B cell (primary cell): Measurements from ENCODE around the gene MEG3. TPM values are rescaled to one million over a fixed set of nuclear protein-coding genes. Genes with fewer than 3 reads are reported as not detected.

Experiments
- ATAC-seq: fragments of 200-7000 bp; cut with Tn5 transposase; one replicate; pipeline ENCODE4 v1.10.0; 2021; ENCODE audit warnings: low read depth, mild to moderate bottlenecking, moderate number of reproducible peaks, moderate library complexity
- CTCF ChIA-PET: fragments of 350-600 bp; sonication (Branson Sonifier 250); formaldehyde crosslinking; loops from one replicate; lab custom pipeline; 2021; ENCODE audit warnings: antibody characterized with exemption, inconsistent platforms; lab: Charles Lee
- POLR2A ChIA-PET: fragments of 350-600 bp; sonication (Branson Sonifier 250); formaldehyde crosslinking; loops from one replicate; lab custom pipeline; 2021; ENCODE audit warnings: antibody characterized with exemption; lab: Charles Lee
- DNase-seq: peaks from one replicate; pipeline ENCODE4 v3.0.0; 2013
- H2AFZ ChIP-seq: 2 replicates; pipeline ENCODE4 v1.6.1; 2012; ENCODE audit warnings: mild to moderate bottlenecking, low read depth, low read length; ENCODE audit not compliant: insufficient read depth, poor library complexity, severe bottlenecking
- H3K27ac ChIP-seq, 2 donors: 1 replicate in 1 of 2; 2 replicates in 1 of 2; pipeline ENCODE4 v1.5.1; 2012 to 2013; ENCODE audit warnings: low read length in 2 of 2, mild to moderate bottlenecking in 2 of 2, moderate library complexity in 1 of 2
- H3K27me3 ChIP-seq, 4 experiments: fragments of 200-600 bp in 1 of 4; sonication (generic) in 1 of 4; replicated peaks in 1 of 4; 1 replicate in 2 of 4; 2 replicates in 2 of 4; pipeline versions ENCODE4 v1.6.1 to v1.7.0; 2013 to 2016; ENCODE audit warnings: low read length in 3 of 4, mild to moderate bottlenecking in 2 of 4, mixed read lengths in 1 of 4, moderate library complexity in 1 of 4; ENCODE audit not compliant: insufficient read depth in 4 of 4, control insufficient read depth in 3 of 4; ENCODE audit errors: control extremely low read depth in 1 of 4
- H3K36me3 ChIP-seq, 2 experiments: replicated peaks in 1 of 2; 1 replicate in 1 of 2; 2 replicates in 1 of 2; pipeline versions ENCODE4 v1.6.1 to v1.7.1; 2013; ENCODE audit warnings: low read length in 1 of 2; ENCODE audit not compliant: insufficient read depth in 2 of 2, control insufficient read depth in 1 of 2; ENCODE audit errors: control extremely low read depth in 1 of 2, extremely low read depth in 1 of 2
- H3K4me1 ChIP-seq, 2 donors: fragments of 200-600 bp in 1 of 2; sonication (generic) in 1 of 2; 1 replicate in 1 of 2; 2 replicates in 1 of 2; pipeline versions ENCODE4 v1.5.1 to v1.6.1; 2013 to 2017; ENCODE audit warnings: low read length in 2 of 2; ENCODE audit not compliant: control insufficient read depth in 2 of 2, insufficient read depth in 2 of 2
- H3K4me2 ChIP-seq: replicated peaks from 2 replicates; pipeline ENCODE3; 2012; ENCODE audit warnings: mild to moderate bottlenecking, low read depth, low read length; ENCODE audit not compliant: poor library complexity, severe bottlenecking
- H3K4me3 ChIP-seq, 5 experiments: fragments of 200-600 bp in 1 of 5; sonication (generic) in 1 of 5; 1 replicate in 3 of 5; 2 replicates in 2 of 5; pipeline versions ENCODE4 v1.5.1 to v1.7.0; 2011 to 2016; ENCODE audit warnings: low read length in 4 of 5, mild to moderate bottlenecking in 4 of 5, low read depth in 2 of 5, control low read depth in 1 of 5, moderate library complexity in 1 of 5; ENCODE audit not compliant: insufficient read depth in 1 of 5; ENCODE audit errors: control extremely low read depth in 1 of 5, extremely low read depth in 1 of 5
- H3K79me2 ChIP-seq: fragments of 200-600 bp; sonication (generic); one replicate; pipeline ENCODE4 v1.6.0; 2016; ENCODE audit warnings: low read length; ENCODE audit not compliant: control insufficient read depth, insufficient read depth
- H3K9ac ChIP-seq: fragments of 200-600 bp; sonication (generic); 2 replicates; pipeline ENCODE4 v1.6.1; 2017; ENCODE audit warnings: mild to moderate bottlenecking, low read length, moderate library complexity
- H3K9me3 ChIP-seq, 3 donors: one replicate each; pipeline versions ENCODE4 v1.6.1 to v1.7.1; 2013; ENCODE audit warnings: low read length in 2 of 3; ENCODE audit not compliant: control insufficient read depth in 2 of 3, insufficient read depth in 1 of 3; ENCODE audit errors: control extremely low read depth in 1 of 3
- H4K20me1 ChIP-seq: 2 replicates; pipeline ENCODE4 v1.6.0; 2012; ENCODE audit warnings: mild to moderate bottlenecking, low read length; ENCODE audit not compliant: insufficient read depth, control insufficient read depth, poor library complexity, severe bottlenecking
- H3K27ac Mint-ChIP-seq: one replicate; pipeline ENCODE4 v1.8.0; 2021; ENCODE audit warnings: mixed read lengths
- H3K27me3 Mint-ChIP-seq: one replicate; pipeline ENCODE4 v1.8.0; 2021; ENCODE audit warnings: mixed read lengths
- H3K4me1 Mint-ChIP-seq: one replicate; pipeline ENCODE4 v1.8.0; 2021; ENCODE audit warnings: mixed read lengths
- H3K4me3 Mint-ChIP-seq: one replicate; pipeline ENCODE4 v1.8.0; 2021; ENCODE audit warnings: mixed read lengths
- H3K9me3 Mint-ChIP-seq: one replicate; pipeline ENCODE4 v1.8.0; 2022; ENCODE audit warnings: mixed read lengths; ENCODE audit not compliant: insufficient read depth
- EZH2 ChIP-seq: IDR thresholded peaks from 2 replicates; pipeline ENCODE4 v1.6.1; 2012; ENCODE audit warnings: borderline replicate concordance, low read depth, mild to moderate bottlenecking, moderate library complexity, low read length; ENCODE audit not compliant: insufficient read depth, poor library complexity, severe bottlenecking
- WGBS: methylation state at CpG from one replicate; pipeline ENCODE4 v1.1.5; 2013; ENCODE audit warnings: missing lambda C conversion rate; ENCODE audit not compliant: insufficient coverage; 5-methylcytosine and 5-hydroxymethylcytosine counted together
- intact Hi-C: fragments of 100-400 bp; cut with micrococcal nuclease; formaldehyde crosslinking; loops from one replicate; pipeline ENCODE4 v1.10.0; 2022
- polyA plus RNA-seq: library from polyadenylated mRNA; depleted of rRNA; stranded (reverse); fragments of >200 nt; gene quantifications from 2 replicates; pipeline ENCODE4 v1.2.3, GENCODE V29; 2012
- total RNA-seq, 2 donors: library from RNA; stranded (reverse); fragments of 120-200 nt in 1 of 2; gene quantifications; 1 replicate in 1 of 2; 2 replicates in 1 of 2; pipeline versions ENCODE4 v1.2.3 to v1.2.4, GENCODE V29; 2013 to 2022
- TF ChIP-seq, protein P1 (sequence below): fragments of 200-600 bp; IDR thresholded peaks from one replicate; pipeline ENCODE4 v1.8.0; 2022; ENCODE audit warnings: antibody characterized with exemption, mild to moderate bottlenecking

MEG3 gene
- total and polyA plus RNA-seq, 2 donors (not counting 1 experiment from before 2014, with no cell fraction given) = 0.13 TPM; not detected in 1

DNA sequence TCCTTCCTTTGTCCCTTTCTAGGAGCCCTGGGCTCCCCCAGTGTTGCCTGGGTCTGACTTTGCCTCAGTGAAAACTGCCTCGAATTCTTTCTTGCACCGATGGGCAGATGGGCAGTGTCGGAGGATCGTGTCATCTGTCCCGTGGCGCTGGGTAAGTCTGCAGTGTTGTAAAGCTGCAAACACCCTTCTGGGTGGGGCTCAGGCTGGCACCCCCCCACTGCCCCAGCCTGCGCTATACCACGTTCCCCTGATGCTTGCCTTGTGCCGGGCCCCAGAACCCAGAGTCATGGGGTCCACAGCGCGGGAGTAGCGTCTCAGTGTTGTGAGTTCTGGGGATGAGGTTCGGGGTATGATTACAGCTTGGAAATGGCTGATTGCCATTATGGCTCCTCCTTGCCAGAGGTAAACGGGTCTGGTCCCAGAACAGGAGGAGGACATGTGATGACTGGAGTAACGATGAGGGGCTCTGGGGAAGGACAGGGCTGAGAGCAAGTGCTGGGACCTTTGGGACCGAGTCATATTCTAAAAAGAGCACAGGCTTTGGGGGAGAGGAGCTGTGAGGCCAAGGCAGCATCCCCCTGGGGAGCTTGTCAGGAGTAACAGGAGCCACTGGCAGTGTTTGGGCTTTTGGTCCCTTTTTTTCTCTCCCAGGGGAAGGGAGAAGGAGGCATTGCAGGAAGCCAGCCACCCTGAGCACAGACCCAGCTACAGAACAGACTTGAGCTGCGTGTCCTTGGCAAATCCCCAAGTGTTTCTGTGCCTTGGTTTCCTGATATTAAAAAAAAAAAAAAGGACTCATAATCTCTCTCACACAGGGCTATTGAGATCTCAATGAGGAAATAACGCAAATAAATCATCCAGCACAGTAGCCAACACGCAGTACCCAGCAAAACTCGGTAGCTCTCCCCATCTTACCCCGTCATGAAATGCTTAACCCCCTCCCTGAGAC is 73.3 kb downstream of the MEG3 start:
- DNase-seq = no peak
- no peak for ATAC-seq
- H3K4me3 Mint-ChIP-seq = no peak overlapping the region
- intact Hi-C loops = no loop called here
- ChIA-PET CTCF (interaction anchor here (0.7 kb wide), 1 partner anchor 137 kb away, joined by 3 read pairs; no protein-coding TSS in a partner anchor), POLR2A (no interaction called here)
- no peaks in the 10 kb centered on the region for H3K4me1 Mint-ChIP-seq
- no peaks in the 10 kb centered on the region for H3K36me3 ChIP-seq
- no peaks in the 10 kb centered on the region for H3K4me1 ChIP-seq
- 60% methylated on average over 19 of the region's 21 CpGs for WGBS
- no peak overlapping the region for H3K9ac ChIP-seq
- no peaks in the 10 kb centered on the region for H3K9me3 Mint-ChIP-seq
- no peak overlapping the region for H3K4me2 ChIP-seq
- H3K9me3 ChIP-seq = peaks cover 0 to 24% (median 0%) of the 10 kb centered on the region in 3 donors
- TF ChIP-seq, protein P1, sequence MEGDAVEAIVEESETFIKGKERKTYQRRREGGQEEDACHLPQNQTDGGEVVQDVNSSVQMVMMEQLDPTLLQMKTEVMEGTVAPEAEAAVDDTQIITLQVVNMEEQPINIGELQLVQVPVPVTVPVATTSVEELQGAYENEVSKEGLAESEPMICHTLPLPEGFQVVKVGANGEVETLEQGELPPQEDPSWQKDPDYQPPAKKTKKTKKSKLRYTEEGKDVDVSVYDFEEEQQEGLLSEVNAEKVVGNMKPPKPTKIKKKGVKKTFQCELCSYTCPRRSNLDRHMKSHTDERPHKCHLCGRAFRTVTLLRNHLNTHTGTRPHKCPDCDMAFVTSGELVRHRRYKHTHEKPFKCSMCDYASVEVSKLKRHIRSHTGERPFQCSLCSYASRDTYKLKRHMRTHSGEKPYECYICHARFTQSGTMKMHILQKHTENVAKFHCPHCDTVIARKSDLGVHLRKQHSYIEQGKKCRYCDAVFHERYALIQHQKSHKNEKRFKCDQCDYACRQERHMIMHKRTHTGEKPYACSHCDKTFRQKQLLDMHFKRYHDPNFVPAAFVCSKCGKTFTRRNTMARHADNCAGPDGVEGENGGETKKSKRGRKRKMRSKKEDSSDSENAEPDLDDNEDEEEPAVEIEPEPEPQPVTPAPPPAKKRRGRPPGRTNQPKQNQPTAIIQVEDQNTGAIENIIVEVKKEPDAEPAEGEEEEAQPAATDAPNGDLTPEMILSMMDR = no peak
- no peak for TF ChIP-seq EZH2
- H4K20me1 ChIP-seq = no peaks in the 10 kb centered on the region
- no peak overlapping the region for H3K27ac ChIP-seq
- H3K27me3 ChIP-seq = peaks cover 0 to 34% (median 3%) of the 10 kb centered on the region in 4 experiments
- H3K27me3 Mint-ChIP-seq = peaks cover 52% of the 10 kb centered on the region
- no peak overlapping the region for H2AFZ ChIP-seq
- no peaks in the 10 kb centered on the region for H3K79me2 ChIP-seq
- no peak overlapping the region for H3K27ac Mint-ChIP-seq
- no peak overlapping the region for H3K4me3 ChIP-seq
